ENCODE data around the gene PDSS1. TPM values are rescaled to one million over a fixed set of nuclear protein-coding genes. Genes with fewer than 3 reads are reported as not detected.

The PDSS1 gene
- polyA plus RNA-seq, 1 of the 3 experiments (the other 2 are of a cell fraction): 14.9 TPM

GRCh38 chr10:26735435-26735834, 37.9 kb downstream of the PDSS1 start:
- no peaks in the 10 kb centered on the region for H3K9me3 ChIP-seq
- H3K79me2 ChIP-seq (ENCODE audit: insufficient read depth): no peaks in the 10 kb centered on the region
- no peak overlapping the region for H3K27ac ChIP-seq (ENCODE audit: low read depth in 2 of 2, low read length in 1 of 2)
- POLR2A ChIA-PET: no interaction called here
- WGBS (ENCODE audit: low lambda C conversion rate): 97% methylated on average over 4 of the region's 4 CpGs
- no peak overlapping the region for H3K9ac ChIP-seq
- no peak overlapping the region for H3K4me2 ChIP-seq
- CTCF ChIA-PET: interaction anchor here (0.9 to 2.8 kb wide), 3 partner anchors 9 to 147 kb away, joined by 3 to 17 read pairs (median 3); partner anchors contain the start of gene ABI1
- no peaks in the 10 kb centered on the region for H3K9me2 ChIP-seq
- no peaks in the 10 kb centered on the region for H3K4me1 ChIP-seq (ENCODE audit: control insufficient read depth in 1 of 2, insufficient read depth in 2 of 2, low read depth in 1 of 2, low read length in 1 of 2)
- H2AFZ ChIP-seq (ENCODE audit: low read depth): no peak overlapping the region
- no peaks in the 10 kb centered on the region for H4K20me1 ChIP-seq (ENCODE audit: insufficient read depth)
- peaks cover 22 to 58% of the 10 kb centered on the region in 2 experiments for H3K36me3 ChIP-seq (replicated peaks in 1 of 2; ENCODE audit: control insufficient read depth in 1 of 2, insufficient read depth in 2 of 2, low read length in 1 of 2)
- no peaks in the 10 kb centered on the region for H3K27me3 ChIP-seq (ENCODE audit: insufficient read depth)
- no peak for DNase-seq
- no peak overlapping the region for H3K4me3 ChIP-seq (ENCODE audit: low read depth in 2 of 2, low read length in 1 of 2)
- H3F3A ChIP-seq (replicated peaks; ENCODE audit: insufficient read depth): no peaks in the 10 kb centered on the region
- TF ChIP-seq TAF1 (IDR thresholded peaks at IDR 0.05; ENCODE audit: borderline replicate concordance, low read depth, low read length) (no peak), FOXM1 (IDR thresholded peaks at IDR 0.05; ENCODE audit: low read depth) (no peak), GABPA (IDR thresholded peaks at IDR 0.05; ENCODE audit: low read depth) (no peak), JUND (IDR thresholded peaks at IDR 0.05) (no peak), REST (IDR thresholded peaks at IDR 0.05; ENCODE audit: low read depth, low read length) (no peak), MEF2A (IDR thresholded peaks at IDR 0.05; ENCODE audit: borderline replicate concordance, low read depth) (no peak), RFX5 (IDR thresholded peaks at IDR 0.05; ENCODE audit: low read length) (no peak)
- TF ChIP-seq, protein P1, sequence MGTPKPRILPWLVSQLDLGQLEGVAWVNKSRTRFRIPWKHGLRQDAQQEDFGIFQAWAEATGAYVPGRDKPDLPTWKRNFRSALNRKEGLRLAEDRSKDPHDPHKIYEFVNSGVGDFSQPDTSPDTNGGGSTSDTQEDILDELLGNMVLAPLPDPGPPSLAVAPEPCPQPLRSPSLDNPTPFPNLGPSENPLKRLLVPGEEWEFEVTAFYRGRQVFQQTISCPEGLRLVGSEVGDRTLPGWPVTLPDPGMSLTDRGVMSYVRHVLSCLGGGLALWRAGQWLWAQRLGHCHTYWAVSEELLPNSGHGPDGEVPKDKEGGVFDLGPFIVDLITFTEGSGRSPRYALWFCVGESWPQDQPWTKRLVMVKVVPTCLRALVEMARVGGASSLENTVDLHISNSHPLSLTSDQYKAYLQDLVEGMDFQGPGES (IDR thresholded peaks at IDR 0.05; ENCODE audit: low read depth, low read length): no peak
- TF ChIP-seq, protein P2, sequence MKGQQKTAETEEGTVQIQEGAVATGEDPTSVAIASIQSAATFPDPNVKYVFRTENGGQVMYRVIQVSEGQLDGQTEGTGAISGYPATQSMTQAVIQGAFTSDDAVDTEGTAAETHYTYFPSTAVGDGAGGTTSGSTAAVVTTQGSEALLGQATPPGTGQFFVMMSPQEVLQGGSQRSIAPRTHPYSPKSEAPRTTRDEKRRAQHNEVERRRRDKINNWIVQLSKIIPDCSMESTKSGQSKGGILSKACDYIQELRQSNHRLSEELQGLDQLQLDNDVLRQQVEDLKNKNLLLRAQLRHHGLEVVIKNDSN (IDR thresholded peaks at IDR 0.05; ENCODE audit: borderline replicate concordance, low read depth): no peak
- TF ChIP-seq, protein P3, sequence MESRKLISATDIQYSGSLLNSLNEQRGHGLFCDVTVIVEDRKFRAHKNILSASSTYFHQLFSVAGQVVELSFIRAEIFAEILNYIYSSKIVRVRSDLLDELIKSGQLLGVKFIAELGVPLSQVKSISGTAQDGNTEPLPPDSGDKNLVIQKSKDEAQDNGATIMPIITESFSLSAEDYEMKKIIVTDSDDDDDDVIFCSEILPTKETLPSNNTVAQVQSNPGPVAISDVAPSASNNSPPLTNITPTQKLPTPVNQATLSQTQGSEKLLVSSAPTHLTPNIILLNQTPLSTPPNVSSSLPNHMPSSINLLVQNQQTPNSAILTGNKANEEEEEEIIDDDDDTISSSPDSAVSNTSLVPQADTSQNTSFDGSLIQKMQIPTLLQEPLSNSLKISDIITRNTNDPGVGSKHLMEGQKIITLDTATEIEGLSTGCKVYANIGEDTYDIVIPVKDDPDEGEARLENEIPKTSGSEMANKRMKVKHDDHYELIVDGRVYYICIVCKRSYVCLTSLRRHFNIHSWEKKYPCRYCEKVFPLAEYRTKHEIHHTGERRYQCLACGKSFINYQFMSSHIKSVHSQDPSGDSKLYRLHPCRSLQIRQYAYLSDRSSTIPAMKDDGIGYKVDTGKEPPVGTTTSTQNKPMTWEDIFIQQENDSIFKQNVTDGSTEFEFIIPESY (IDR thresholded peaks at IDR 0.05; ENCODE audit: borderline replicate concordance, low read depth): no peak

All from SK-N-SH (cell line).